Epithelial cell of proximal tubule (primary cell): ENCODE measurements around the gene ZMYM2. TPM values are rescaled to one million over a fixed set of nuclear protein-coding genes. Genes with fewer than 3 reads are reported as not detected.
"Not testable (repeated sequence)": the region's sequence is repeated elsewhere in the genome, so short reads cannot be mapped to it uniquely, and the experiment has no call there.

Source experiments
- DNase-seq: peaks from one replicate; pipeline ENCODE4 v3.0.0-alpha.2; 2011; ENCODE audit warnings: low read depth
- H3K4me3 ChIP-seq: 2 replicates; pipeline ENCODE4 v1.5.1; 2011; ENCODE audit warnings: low read depth, mild to moderate bottlenecking, low read length
- total RNA-seq: library from RNA; depleted of rRNA; stranded (reverse); fragments of >200 nt; gene quantifications from 2 replicates; pipeline ENCODE4 v1.2.3, GENCODE V29; 2015
- TF ChIP-seq, protein P1 (sequence below): conservative IDR thresholded peaks from 2 replicates; pipeline ENCODE4 v1.5.1; 2012; ENCODE audit warnings: low read depth, mild to moderate bottlenecking, low read length

The ZMYM2 gene
- total RNA-seq, 1 donor from 2014 or later, result 27.9 TPM

DNA sequence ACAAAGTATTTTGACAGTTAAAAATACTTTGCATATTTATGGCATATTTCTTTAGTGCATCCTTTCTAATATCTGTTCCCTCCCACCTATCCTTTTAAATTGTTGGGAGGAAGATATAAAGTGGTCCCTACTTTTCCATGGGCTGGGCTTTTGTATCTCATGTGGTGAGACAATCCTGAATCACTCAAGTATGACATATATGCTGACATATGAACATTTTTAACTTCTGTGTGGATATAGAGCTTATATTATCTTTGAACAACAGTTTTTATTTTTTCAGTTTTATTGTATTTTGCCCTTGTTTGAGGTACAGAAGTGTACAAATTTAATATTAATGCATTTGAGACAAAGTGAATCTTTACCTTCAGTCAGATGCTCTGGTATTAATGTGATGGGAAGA lies 3.4 kb downstream of the ZMYM2 start:
- H3K4me3 ChIP-seq, result peak overlapping the region; percentile 80
- TF ChIP-seq, protein P1, sequence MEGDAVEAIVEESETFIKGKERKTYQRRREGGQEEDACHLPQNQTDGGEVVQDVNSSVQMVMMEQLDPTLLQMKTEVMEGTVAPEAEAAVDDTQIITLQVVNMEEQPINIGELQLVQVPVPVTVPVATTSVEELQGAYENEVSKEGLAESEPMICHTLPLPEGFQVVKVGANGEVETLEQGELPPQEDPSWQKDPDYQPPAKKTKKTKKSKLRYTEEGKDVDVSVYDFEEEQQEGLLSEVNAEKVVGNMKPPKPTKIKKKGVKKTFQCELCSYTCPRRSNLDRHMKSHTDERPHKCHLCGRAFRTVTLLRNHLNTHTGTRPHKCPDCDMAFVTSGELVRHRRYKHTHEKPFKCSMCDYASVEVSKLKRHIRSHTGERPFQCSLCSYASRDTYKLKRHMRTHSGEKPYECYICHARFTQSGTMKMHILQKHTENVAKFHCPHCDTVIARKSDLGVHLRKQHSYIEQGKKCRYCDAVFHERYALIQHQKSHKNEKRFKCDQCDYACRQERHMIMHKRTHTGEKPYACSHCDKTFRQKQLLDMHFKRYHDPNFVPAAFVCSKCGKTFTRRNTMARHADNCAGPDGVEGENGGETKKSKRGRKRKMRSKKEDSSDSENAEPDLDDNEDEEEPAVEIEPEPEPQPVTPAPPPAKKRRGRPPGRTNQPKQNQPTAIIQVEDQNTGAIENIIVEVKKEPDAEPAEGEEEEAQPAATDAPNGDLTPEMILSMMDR, result no peak
- no peak for DNase-seq

DNA sequence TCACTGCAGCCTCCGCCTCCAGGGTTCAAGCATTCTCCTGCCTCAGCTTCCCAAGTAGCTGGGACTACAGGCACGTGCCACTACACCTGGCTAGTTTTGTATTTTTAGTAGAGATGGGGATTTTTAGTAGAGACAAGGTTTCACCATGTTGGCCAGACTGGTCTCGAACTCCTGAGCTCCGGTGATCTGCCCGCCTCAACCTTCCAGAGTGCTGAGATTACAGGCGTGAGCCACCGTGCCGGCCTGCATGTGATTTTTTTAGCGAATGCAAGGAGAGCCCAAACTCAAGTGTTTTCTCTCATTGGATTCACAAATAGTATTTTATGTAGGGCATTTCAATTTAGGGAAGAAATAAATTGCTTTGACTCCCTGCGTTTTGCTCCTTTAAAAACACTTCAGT lies 4.4 kb downstream of the ZMYM2 start:
- TF ChIP-seq, protein P1, result no peak
- DNase-seq, result no peak

DNA sequence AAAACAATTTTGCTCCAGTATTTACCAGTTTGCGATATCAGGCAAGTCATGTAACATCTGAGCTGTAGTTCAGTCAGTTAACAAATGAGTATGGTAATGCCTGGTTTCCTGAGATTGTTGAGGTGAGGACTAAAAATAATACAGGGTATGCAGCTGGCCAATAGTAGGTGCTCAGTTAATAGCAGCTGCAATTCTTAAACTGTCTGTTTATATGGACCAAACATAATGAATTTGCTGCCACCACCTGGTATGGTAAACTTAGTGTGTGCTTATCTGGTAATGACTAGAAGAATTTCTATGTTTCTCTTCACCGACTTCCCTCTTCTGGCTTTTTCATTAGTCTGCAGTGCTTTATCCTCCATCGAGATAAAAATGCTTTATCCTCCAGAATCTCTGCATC lies 9.1 kb downstream of the ZMYM2 start:
- TF ChIP-seq, protein P1, result no peak
- H3K4me3 ChIP-seq, result no peak overlapping the region
- no peak for DNase-seq

More for the DNA sequence above, 4.4 kb downstream of the ZMYM2 start:
- no peak overlapping the region for H3K4me3 ChIP-seq

DNA sequence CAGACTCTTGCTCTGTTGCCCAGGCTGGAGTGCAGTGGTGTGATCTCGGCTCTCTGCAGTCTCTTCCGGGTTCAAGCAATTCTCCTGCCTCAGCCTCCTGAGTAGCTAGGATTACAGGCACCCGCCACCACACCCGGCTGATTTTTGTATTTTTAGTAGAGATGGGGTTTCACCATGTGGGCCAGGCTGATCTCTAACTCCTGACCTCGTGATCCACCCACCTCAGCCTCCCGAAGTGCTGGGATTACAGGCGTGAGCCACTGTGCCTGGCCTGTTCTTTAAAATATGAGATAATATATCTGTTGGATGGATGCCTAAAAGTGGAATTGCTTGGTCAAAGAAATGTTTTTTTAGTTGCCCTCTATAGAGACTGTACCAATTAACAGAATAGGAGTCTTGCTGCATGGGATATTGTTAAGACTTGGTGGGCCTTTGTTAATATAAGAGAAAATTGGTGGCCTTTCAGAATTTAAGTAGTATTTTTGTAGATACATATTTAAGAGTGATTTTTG lies 16.0 kb downstream of the ZMYM2 start:
- not testable (repeated sequence) for DNase-seq, H3K4me3 ChIP-seq

DNA sequence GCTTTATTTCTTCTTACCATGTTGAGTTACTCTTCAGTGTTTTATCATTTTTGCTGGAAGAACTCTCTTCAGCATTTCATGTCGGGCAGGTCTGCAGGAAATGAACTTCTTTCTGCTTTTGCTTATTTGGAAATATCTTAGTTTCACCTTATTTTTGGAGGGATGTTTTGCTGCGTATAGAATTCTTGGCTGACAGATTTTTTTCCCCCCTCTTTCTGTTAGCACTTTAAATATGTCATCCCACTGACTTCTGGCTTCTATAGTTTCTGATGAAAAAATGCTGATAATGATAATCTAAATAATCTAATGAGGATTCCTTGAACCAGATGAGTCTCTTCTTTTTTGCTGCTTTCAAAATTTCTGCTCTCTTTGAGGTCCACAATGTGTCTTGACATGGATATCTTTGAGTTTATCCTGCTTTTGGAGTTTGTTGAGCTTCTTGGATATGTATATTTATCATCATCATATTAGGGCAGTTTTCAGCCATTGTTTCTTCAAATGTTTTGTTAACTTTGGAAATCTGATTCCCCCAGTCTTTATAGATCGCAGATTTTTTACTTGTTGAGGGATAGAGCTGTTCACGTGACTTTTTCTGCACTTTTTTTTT lies 20.4 kb downstream of the ZMYM2 start:
- no peak for DNase-seq
- no peak overlapping the region for H3K4me3 ChIP-seq
- TF ChIP-seq, protein P1, result no peak

DNA sequence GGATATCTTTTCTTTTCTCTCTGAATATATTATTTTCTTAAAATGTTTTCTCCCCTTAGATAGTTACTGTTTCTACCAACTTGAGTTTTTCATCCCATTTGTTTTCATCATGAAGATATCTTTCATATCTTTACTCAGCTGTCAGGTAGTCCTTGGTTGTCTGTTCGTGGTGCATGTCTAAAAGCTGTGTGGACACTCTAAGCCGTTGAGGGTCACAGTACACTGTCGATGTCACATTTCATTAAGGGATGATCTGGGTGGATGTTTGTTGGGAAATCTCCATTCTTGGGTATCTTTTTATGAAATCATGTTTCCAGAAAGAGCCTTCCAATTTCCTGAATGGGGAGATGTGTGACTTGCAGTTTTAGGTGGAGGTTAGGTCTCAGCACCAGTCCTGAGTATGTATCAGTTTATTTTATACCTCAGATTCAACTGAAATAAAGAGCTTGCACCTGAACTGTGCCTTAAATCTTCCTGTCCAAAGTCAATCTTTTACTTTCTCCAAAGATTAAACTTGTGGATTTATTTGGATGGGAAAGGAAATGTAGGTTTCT lies 23.2 kb downstream of the ZMYM2 start:
- TF ChIP-seq, protein P1, result no peak
- no peak for DNase-seq

DNA sequence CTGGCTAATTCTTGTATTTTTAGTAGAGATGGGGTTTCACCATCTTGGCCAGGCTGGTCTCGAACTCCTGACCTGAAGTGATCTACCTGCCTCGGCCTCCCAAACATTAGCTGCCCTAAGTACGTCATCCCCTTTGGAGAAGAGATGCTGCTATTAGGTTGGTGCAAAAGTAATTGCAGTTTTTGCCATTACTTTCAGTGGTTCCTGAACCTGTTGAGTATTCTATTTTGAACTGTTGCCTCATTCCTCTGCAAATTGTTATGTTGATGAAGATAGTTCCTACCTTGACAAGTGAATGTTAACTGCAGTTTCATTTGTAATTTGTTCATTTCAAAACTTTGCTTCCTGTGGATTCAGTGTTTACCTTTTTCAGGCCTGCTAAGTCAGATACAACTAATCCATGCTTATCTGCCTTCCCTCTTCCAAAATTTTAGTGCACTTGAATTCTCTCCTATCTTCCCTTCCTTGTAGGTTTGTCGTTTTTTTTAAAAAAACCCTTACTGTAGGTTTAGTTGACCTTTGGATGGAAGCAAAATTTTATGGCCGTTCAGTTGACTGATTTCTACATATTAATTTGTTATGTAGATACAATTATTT lies 24.0 kb downstream of the ZMYM2 start:
- TF ChIP-seq, protein P1, result no peak
- H3K4me3 ChIP-seq, result no peak overlapping the region
- no peak for DNase-seq

More for the DNA sequence above, 23.2 kb downstream of the ZMYM2 start:
- no peak overlapping the region for H3K4me3 ChIP-seq
